Bone marrow (tissue), 2 donors: ENCODE measurements around the gene LRP8.
"Not testable (repeated sequence)": the region's sequence is repeated elsewhere in the genome, so short reads cannot be mapped to it uniquely, and the experiment has no call there.

Experiments used
- DNase-seq, 2 donors: peaks; one replicate each; lab custom pipeline; 2025; lab: John Stamatoyannopoulos, UW

The LRP8 gene

GRCh38 chr1:53283156-53283555, 44.7 kb downstream of the LRP8 start:
- DNase-seq = not testable (repeated sequence)

- no peak for DNase-seq
Measured at GRCh38 chr1:53281133-53281532, 46.7 kb downstream of the LRP8 start.

GRCh38 chr1:53280496-53280895, 47.4 kb downstream of the LRP8 start:
- DNase-seq = no peak

- DNase-seq = no peak
Measured at GRCh38 chr1:53279296-53280200, 48.3 kb downstream of the LRP8 start.

GRCh38 chr1:53278298-53278725, 49.6 kb downstream of the LRP8 start:
- DNase-seq = peak; percentile 25 to 33

- no peak for DNase-seq
Measured at GRCh38 chr1:53277326-53277725, 50.5 kb downstream of the LRP8 start.

GRCh38 chr1:53276902-53277281, 51.0 kb downstream of the LRP8 start:
- DNase-seq = no peak

- DNase-seq = no peak
Measured at GRCh38 chr1:53276153-53276901, 51.5 kb downstream of the LRP8 start.

GRCh38 chr1:53275566-53275965, 52.3 kb downstream of the LRP8 start:
- no peak for DNase-seq

GRCh38 chr1:53274541-53275185, 53.2 kb downstream of the LRP8 start:
- no peak for DNase-seq

GRCh38 chr1:53274026-53274425, 53.8 kb downstream of the LRP8 start:
- no peak for DNase-seq

GRCh38 chr1:53273526-53273925, 54.3 kb downstream of the LRP8 start:
- no peak for DNase-seq

- DNase-seq = no peak
Measured at GRCh38 chr1:53272349-53272748, 55.5 kb downstream of the LRP8 start.

- no peak for DNase-seq
Measured at GRCh38 chr1:53271446-53272090, 56.3 kb downstream of the LRP8 start.

GRCh38 chr1:53270873-53271272, 57.0 kb downstream of the LRP8 start:
- DNase-seq = no peak

GRCh38 chr1:53270107-53270506, 57.8 kb downstream of the LRP8 start:
- no peak for DNase-seq

- DNase-seq = no peak
Measured at GRCh38 chr1:53267761-53268160, 60.1 kb downstream of the LRP8 start.

- no peak for DNase-seq
Measured at GRCh38 chr1:53266038-53266437, 61.8 kb downstream of the LRP8 start.

GRCh38 chr1:53265581-53265980, 62.3 kb downstream of the LRP8 start:
- DNase-seq = no peak

- DNase-seq = no peak
Measured at GRCh38 chr1:53264048-53264447, 63.8 kb downstream of the LRP8 start.

GRCh38 chr1:53262000-53262399, 65.9 kb downstream of the LRP8 start:
- DNase-seq = no peak

- DNase-seq = no peak
Measured at GRCh38 chr1:53260631-53261247, 67.1 kb downstream of the LRP8 start.
